GM18909 (cell line): ENCODE measurements around the gene CYP4F22.
"Not testable (repeated sequence)": the region's sequence is repeated elsewhere in the genome, so short reads cannot be mapped to it uniquely, and the experiment has no call there.

Source experiments
- ATAC-seq: cut with Tn5 transposase; IDR thresholded peaks from one replicate; pipeline ENCODE4 v1.9.1; 2021; ENCODE audit warnings: mild to moderate bottlenecking; ENCODE audit not compliant: unreplicated experiment, poor library complexity

The CYP4F22 gene

DNA sequence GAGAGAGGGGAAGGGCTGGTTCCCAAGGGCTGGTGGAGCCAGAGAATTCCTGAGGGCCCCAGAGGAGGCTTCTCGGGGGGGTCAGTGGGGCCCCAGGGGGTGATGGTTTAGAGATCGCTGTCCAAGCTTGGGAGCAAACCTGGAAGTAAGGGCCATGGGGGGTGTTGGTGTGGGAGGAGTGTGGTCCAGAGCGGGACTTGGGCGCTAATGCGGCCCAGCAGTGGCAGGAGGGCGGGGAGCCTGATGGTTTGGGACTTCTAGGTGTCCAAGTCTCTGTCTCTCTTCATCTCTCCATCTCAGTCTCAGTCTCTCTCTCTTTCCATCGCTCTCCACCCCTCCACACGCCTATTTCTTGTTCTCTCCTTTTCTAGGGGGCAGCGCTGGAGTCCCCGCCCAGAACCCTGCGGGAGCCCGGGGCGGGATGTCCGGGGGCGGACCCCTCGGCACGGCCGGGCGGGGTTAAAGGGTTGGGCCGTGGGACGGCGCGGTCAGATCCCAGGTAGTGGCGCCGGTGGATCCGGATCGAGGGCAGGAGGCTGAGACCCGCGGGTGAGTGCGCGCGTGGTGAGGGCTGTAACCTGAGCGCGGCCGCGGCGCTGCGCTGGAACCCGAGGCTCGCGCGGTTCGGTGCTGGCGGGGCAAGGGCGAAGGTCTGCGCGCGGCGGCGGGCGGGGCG, at the start of gene CYP4F22:
TSS of gene CYP4F22 (plus strand) at position 491 of the 676 bp plus-strand sequence. CDS start 16,812 bp downstream, outside the sequence.
- no peak for ATAC-seq

DNA sequence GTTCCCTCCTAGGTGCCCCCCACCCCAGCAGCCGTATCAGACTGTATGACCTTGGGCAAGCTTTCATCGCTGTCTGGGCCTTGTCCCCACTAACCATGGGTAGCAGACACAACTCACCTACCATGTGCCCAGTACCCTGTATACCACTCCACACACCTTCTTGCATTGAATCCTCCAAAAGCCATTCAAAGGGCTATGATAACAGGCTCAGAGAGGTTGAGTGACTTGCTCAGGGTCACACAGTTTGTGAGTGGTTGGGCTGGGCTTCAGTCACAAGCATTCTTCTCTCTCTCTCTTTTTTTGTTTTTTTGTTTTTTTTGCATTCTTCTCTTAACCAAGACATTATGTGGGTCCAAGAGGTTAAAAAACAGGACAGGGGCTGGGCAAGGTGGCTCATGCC, 46.6 kb upstream of the CYP4F22 start:
- ATAC-seq, result no peak

DNA sequence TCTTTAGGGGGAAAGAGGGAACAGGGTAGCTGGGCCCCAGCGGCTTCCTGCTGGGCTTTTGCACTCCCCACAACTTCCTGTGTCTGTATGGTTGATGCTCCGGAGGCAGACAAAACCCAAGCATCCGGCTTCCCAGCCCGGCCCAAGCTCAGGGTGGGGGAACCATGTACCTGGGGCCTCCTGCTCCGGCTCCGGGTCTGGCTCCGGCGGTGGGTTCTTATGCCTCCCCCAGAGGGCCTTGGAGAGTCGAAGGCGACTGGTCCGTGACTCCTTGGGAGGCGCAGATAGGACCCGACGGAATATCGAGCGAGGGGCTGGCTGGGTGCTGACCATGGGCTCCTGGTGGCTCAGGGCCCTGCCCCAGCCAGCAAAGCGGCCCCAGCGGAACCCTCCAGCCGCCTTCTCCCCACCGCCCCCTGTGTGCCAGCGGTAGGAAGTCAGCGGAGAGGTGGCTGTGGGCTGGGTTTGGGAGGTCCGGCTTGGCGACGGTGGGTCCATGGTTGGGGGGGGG, 44.4 kb upstream of the CYP4F22 start:
- ATAC-seq, result peak; percentile 41

DNA sequence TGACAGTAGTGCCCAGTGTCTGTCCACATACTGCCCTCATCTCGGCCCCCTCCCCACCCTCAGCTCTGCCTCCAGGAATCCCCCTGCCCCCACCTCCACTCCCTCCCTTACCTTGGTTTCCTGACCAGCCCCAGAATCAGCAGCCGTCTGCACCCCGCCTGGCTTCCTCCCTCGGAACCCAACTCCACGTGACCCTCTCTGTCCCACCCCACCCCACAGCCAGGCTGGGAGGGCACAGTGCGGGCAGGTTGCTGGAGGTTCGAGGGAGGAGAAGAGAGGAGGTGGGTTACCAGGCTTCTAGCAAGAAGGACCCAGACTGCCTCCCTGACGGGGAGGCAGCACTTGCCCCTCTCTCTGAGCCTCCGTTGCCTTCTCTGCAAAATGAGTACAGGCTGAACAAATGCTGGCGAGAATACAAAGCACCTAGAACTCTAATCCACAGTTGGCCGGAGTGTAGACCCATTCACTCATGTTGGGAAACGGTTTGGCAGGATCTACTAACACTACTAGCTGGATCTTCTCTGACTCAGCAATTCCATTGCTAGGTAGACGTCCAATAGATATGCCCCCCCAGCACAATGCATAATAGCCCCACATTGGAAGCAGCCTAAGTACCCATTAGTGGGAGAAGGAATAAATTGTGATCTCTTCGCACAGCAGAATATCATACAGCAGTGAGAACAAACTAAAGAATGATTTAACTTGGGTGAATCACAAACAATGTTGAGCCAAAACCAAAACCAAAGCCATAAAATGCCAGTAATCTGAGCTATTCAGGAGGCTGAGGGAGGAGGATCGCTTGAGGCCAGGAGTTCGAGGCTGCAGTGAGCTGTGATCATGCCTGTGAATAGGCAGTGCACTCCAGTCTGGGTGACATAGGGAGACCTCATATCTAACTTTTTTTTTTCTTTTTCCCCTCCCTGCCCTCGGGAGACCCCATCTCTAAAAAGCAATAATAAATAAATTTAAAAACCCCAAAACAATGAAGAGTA, 43.6 kb upstream of the CYP4F22 start, which contains the start of gene RASAL3:
TSS of gene RASAL3 (minus strand) at position 151 of the 992 bp plus-strand sequence. CDS start 186 bp downstream, outside the sequence.
- peak; percentile 51 for ATAC-seq

DNA sequence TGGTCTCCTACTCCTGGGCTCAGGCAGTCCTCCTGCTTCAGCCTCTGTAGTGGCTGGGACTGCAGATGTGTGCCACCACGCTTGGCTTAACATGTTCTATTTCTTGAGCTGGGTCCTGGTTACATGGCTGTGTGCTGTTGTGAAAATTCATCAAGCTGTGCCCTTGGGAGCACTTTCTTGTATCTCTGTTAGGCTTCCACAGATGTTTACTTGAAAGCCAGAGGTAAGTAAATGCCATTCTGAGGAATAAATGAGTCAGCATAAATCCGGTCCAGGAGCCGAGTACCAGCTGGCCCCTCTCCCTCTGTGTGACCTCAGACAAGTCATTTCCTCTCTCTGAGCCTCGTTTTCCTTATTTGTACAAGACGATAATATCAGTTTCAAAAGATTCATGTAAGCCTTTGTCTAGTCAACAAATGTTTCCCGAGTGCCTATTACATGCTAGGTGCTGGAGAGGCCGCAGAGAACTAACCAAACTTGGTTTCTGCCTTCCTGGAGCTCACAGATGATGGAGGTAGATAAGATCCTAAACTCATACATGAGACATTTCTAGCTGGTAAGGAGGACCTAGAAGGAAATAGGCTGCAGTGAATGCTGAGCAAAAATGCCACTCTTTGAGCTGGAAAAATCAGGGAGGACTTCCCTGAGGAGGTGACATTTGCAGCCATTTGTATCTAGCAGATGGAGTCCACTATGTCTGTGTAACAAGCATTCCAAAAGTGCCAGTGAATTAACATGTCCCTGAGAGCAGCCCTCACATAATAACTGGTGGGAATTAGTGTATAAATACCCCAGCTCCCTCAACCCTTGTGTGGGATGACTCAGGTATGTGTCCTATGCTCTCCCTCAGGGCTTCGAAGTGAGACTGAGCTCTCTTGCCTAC, 41.2 kb upstream of the CYP4F22 start:
- peak; percentile 52 for ATAC-seq

DNA sequence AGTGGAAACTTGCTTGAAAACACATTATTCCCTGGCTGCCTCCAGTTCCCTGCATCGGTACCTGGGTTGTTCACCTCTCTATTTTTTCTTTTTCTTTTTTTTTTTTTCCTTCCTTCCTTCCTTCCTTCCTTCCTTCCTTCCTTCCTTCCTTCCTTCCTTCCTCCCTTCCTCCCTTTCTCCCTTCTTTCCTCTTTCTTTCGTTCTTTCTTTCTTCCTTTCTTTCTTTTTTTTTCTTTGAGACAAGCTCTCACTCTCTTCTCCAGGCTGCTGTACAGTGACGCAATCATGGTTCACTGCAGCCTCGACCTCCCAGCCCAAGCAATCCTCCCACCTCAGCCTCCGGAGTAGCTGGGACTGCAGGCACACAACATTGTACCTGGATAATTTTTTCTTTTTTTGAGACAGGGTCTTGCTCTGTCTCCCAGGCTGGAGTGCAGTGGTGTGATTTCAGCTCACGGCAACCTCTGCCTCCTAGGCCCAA, 40.6 kb upstream of the CYP4F22 start:
- no peak for ATAC-seq

DNA sequence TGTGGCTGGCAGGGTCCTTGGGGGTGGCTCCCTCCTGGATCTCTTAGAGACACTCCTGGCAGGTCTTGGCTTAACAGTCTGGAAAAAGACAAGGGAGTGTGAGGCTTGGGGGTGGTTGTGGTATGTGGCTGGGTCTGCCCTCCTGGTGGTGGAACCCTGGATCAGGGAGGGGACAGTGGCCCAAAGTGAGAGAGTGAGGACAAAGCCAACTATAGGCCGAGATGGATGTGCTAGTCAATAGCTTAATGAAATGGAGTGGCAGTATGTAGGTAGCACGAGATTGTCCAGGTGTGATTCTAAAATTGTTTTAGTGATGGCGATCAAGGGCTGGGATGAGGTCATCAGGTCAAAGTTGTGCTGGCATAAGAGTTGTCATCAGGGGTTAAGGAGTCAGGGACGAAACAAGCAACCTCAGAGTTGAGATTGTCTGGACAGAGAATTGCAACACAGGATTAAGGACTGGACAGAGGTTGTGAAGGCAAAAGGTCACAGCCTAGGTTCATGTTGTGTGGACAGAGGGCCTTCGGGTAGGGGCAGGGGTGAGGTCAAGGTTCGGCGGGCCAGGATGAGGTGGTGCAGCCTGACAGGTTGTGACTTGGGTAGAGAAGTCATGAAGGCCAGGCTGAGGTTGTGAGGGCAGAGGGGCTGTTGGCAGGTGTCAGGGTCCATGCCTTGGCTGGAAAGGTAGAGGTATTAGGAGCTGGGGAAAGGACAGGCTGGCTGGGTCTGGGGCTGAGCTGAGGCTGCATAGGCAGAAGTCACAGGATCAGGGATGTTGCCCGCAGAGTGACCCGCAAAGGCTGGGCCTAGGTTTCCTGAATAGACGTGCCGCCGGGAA, 39.4 kb upstream of the CYP4F22 start:
- no peak for ATAC-seq

DNA sequence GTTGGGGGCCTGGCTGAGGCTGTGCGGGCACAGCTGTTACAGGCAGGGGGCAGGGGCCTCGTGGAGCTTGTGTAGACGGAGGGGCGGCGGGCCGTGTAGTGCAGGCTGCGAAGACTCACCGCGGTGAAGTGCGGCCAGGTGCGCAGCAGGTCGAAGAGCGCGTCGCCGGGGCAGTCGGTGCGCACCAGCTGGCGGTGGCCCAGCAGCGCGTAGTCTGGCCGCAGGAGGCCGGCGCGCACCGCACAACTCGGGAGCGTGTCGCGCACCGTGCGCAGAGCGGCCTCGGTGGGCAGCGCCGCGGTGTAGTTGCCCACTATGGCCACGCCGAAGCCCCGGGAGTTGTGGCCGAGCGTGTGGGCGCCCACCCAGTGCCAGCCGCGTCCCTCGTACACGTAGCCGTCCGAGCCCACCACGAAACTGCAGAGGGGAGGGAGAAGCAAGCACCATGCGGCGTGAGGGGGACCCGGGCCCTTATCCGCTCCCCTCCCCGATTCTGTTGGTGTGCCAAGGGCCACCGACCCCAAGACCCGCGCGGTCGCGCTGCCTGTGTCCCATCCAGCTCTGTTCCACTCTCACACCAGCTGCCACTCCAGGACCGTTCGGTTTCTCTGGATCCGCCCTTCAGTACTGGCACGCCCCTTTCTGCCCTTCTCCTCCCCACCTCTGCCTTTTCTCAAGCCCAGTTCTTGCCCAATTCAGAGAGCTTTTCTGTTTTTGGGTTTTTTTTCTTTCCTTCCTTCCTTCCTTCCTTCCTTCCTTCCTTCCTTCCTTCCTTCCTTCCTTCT, 38.6 kb upstream of the CYP4F22 start:
- ATAC-seq, result no peak

DNA sequence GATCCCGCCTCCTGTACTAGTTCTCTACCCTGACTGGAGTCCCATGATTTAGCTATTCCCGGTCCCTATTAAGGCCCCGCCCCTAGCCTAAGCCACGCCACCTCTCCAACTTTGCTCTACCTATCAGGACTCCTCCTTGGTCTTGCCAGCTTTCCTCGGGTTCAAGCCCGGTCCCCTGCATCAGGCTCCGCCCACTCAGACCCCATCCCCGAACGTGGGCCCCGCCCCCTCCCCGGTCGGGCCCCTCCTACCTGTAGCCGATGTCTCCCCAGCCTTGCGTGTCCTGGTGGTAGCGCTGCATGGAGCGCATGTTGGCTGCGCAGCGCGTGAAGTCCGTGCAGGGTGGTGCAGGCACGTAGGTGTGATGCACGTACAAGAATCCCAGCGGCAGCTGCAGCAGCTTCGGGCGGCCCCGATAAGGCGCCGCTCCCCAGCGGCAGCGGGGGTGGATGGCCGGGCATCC, 36.7 kb upstream of the CYP4F22 start:
- ATAC-seq, result no peak

DNA sequence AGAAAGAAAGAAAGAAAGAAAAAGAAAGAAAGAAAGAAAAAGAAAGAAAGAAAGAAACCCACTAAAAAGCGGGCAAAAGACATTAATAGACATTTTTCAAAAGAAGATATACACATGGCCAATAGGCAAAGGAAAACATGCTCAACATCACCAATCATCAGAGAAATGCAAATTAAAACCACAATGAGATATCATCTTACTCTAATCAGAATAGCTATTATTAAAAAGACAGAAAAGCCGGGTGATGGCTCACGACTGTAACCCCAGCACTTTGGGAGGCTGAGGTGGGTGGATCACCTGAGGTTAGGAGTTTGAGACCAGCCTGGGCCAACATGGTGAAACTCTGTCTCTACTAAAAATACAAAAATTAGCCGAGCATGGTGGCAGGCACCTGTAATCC, 34.5 kb upstream of the CYP4F22 start:
- ATAC-seq, result not testable (repeated sequence)

DNA sequence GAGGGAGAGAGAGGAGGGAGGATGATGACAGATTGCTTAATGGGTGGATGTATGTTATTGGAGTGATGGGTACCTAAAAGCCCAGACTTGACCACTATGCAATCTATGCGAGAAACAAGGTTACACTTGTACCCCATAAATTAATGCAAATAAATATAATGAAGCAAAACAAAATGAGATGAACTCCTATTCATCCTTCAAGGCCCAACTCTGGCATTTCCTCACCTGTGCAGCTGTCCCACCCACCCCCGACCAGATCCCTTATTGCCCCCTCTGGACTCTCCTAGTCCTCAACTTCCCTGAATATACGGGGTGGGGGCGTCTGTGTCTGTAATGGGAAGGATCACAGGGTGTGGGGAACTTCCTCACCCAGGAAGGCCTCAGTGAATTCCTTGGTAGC, 33.2 kb upstream of the CYP4F22 start:
- ATAC-seq, result no peak

DNA sequence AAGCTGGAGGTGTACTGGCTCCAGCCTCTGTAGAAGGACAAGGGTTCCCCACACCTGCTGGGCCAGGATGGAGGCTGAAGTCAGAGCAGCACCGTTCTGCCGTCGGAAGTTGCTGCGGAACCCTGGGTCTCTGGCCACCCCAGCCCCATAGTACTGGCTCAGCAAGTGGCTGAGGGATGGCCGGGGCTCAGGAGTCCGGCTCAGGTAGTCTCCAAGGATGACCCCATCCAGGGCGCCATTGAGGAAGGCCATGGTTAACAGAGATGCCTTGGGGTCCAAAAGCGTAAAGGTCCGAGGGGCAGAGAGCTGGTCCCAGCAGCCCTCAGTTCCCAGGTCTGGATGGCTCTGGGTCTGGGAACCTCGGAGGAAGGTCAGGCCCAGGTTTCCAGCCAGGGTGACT, 32.7 kb upstream of the CYP4F22 start:
- no peak for ATAC-seq

DNA sequence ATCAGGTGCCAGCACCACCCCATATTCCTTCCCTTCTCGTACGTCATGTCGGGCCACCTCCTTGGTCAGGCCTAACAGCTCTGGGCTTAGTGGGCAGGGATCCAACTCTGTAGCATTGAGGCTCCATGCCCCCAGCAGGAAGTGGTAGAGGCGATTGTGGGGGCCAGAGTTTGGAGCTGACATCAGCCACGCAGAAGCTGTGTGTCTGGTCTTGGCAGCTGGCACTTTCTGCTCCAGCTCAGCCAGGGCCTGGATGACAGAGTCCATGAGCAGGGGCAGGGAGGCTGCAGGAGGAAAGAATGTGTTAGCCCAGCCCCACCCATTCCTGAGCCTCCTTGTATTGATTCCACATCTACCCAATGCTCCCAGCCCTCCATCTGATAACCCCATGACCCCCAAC, 32.0 kb upstream of the CYP4F22 start:
- no peak for ATAC-seq

DNA sequence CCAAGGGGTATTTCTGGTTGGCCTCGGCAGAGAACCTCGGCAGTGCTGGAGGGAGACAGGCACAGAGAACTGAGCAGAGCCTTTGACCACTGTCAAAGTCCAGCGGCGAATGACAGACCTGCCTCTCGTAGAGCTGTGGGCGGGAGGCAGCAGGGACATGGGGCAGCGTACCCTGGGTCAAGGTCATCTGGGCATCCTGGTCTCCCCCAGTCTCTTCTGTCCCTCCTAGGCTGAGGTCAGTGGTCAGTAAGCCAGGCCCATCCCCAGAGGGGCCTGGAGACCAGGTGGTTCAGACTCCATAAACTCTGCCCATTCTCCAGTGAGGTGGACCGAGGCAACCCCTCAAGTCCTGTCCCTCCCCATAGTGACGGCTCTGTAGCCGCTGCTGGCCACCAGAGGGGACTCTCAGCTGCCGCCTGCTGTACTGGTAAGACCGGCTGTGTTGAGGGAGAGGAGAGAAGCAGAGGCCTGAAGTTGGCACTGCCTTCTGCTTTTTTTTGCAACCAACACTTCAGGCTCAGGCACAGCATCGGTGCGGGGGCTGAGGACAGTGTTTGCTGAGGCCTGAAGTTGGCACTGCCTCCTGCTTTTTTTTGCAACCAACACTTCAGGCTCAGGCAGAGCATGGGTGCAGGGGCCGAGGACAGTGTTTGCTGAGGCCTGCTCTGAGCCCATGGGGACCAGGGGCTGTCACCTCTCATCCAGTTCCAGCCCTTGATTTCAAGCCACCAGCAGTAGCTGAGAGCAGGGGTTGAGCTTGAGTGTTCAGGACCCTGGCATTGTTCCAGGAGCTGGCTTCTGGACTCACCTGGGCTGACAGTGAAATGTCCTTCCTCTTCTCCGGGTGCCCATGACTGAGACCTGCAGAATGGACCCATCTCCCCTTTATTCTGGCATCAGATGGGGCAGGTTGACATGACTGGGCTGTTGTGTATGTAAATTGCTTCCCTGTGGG, 28.7 kb upstream of the CYP4F22 start, which contains the start of gene PGLYRP2:
TSS of gene PGLYRP2 (minus strand) at position 111 of the 955 bp plus-strand sequence. CDS start 130 bp downstream, outside the sequence.
- ATAC-seq, result no peak

DNA sequence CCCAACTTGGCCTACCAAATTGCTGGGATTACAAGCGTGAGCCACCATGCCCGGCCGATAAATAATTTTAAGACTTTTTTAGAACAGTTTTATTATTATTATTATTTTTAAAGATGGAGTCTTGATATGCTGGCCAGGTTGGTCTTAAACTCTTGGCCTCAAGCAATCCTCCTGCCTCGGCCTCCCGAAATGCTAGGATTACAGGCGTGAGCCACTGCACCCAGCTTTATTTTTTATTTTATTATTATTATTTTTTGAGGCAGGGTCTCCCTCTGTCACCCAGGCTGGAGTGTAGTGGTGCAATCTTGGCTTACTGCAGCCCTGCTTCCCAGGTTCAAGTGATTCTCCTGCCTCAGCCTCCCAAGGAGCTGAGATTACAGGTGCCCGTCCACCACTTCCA, 27.3 kb upstream of the CYP4F22 start:
- not testable (repeated sequence) for ATAC-seq

DNA sequence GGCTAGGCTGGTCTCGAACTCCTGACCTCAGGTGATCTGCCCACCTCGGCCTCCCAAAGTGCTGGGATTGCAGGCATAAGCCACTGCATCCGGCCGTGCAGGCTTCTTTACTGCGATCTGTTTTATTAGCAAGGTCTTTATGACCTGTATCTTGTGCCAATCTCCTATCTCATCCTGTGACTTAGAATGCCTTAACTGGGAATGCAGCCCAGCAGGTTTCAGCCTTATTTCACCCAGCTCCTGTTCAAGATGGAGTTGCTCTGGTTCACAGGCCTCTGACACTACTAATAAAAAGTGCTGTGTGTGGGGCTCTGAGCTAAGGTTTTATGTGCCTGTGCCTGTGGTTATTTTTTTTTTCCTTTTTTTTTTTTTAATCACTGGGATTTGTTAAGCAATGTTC, 22.6 kb upstream of the CYP4F22 start:
- ATAC-seq, result not testable (repeated sequence)

DNA sequence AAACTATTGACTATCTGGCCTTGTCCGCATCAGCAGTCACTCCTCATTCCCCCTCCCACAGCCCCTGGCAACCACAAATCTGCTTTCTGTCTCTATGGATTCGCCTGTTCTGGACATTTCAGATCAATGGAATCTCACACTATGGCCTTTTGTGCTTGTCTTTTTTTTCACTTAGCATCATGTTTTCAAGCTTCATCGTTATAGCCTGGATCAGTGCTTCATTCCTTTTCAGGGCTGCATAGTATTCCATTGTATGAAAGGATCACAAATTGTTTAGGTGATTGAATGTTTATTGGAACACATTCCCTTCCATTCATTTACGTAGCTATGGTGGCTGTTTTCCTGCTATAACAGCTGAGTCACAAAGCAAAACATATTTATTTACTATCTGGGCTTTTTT, 21.3 kb upstream of the CYP4F22 start:
- ATAC-seq, result no peak
